Gastroesophageal sphincter (tissue), 4 donors: Measurements from ENCODE around the gene GPR143. TPM values are rescaled to one million over a fixed set of nuclear protein-coding genes. Genes with fewer than 3 reads are reported as not detected.

ENCODE experiments used
- ATAC-seq: fragments of 150-250 bp; one replicate; pipeline ENCODE4 v1.9.1; 2016; ENCODE audit warnings: mild to moderate bottlenecking, moderate library complexity
- H3K27ac ChIP-seq, 4 donors: fragments of 200-600 bp; sonication (generic) in 3 of 4; 1 replicate in 3 of 4; 2 replicates in 1 of 4; pipeline ENCODE4 v1.5.1; 2016 to 2019
- H3K27me3 ChIP-seq: fragments of 200-600 bp; sonication (generic); one replicate; pipeline ENCODE4 v1.5.1; 2019
- H3K36me3 ChIP-seq, 2 donors: fragments of 200-600 bp; sonication (generic); one replicate each; pipeline ENCODE4 v1.5.1; 2019; ENCODE audit warnings: control low read depth in 1 of 2
- H3K4me1 ChIP-seq, 3 donors: fragments of 200-600 bp; sonication (generic); 1 replicate in 2 of 3; 2 replicates in 1 of 3; pipeline ENCODE4 v1.5.1; 2016 to 2019; ENCODE audit warnings: control low read depth in 2 of 3
- H3K4me3 ChIP-seq, 2 donors: fragments of 200-600 bp; sonication (generic); one replicate each; pipeline ENCODE4 v1.5.1; 2019; ENCODE audit warnings: mild to moderate bottlenecking in 1 of 2, moderate library complexity in 1 of 2
- H3K9me3 ChIP-seq, 3 donors: fragments of 200-600 bp; sonication (generic); one replicate each; pipeline ENCODE4 v1.5.1; 2017 to 2019; ENCODE audit warnings: control low read depth in 2 of 3
- EP300 ChIP-seq: sonication (generic); formaldehyde crosslinking; IDR thresholded peaks from one replicate; pipeline ENCODE4 v1.6.1; 2017; ENCODE audit warnings: antibody characterized with exemption, mild to moderate bottlenecking
- POLR2A ChIP-seq, 2 donors: fragments of 450-650 bp; IDR thresholded peaks; one replicate each; pipeline ENCODE4 v1.6.1; 2017; ENCODE audit warnings: antibody characterized with exemption in 2 of 2, mild to moderate bottlenecking in 2 of 2, moderate library complexity in 1 of 2
- POLR2AphosphoS5 ChIP-seq: sonication (generic); formaldehyde crosslinking; IDR thresholded peaks from one replicate; pipeline ENCODE4 v1.6.1; 2017; ENCODE audit warnings: antibody characterized with exemption
- WGBS, 2 donors: methylation state at CpG; one replicate each; pipeline ENCODE4 v1.1.5; 2018; ENCODE audit warnings: low coverage in 1 of 2; 5-methylcytosine and 5-hydroxymethylcytosine counted together
- total RNA-seq, 4 donors: library from RNA; depleted of rRNA; stranded (reverse); fragments of >200 nt; gene quantifications; one replicate each; pipeline ENCODE4 v1.1.0, GENCODE V29; 2016
- TF ChIP-seq, protein P1 (sequence below), 4 experiments: fragments of 200-600 bp in 2 of 4; fragments of 450-650 bp in 2 of 4; sonication (generic) in 1 of 4; IDR thresholded peaks; one replicate each; pipeline ENCODE4 v1.5.1; 2017 to 2019; ENCODE audit warnings: antibody characterized with exemption in 4 of 4, mild to moderate bottlenecking in 2 of 4, moderate library complexity in 2 of 4

GPR143 gene
- total RNA-seq, 4 donors from 2014 or later = not detected

GRCh38 chrX:9802737-9803136 lies 37.1 kb upstream of the GPR143 start:
- Histone ChIP-seq H3K36me3 (no peaks in the 10 kb centered on the region), H3K4me3 (no peak overlapping the region), H3K9me3 (peaks cover 0 to 9% (median 0%) of the 10 kb centered on the region in 3 donors), H3K27me3 (no peaks in the 10 kb centered on the region), H3K4me1 (no peaks in the 10 kb centered on the region), H3K27ac (no peak overlapping the region)
- WGBS, 2 donors = 91% methylated on average over 4 of the region's 4 CpGs; no CpG with 5 or more reads in 1 of the 2 donors
- no peak for ATAC-seq
- TF ChIP-seq EP300 = no peak
- TF ChIP-seq, protein P1, sequence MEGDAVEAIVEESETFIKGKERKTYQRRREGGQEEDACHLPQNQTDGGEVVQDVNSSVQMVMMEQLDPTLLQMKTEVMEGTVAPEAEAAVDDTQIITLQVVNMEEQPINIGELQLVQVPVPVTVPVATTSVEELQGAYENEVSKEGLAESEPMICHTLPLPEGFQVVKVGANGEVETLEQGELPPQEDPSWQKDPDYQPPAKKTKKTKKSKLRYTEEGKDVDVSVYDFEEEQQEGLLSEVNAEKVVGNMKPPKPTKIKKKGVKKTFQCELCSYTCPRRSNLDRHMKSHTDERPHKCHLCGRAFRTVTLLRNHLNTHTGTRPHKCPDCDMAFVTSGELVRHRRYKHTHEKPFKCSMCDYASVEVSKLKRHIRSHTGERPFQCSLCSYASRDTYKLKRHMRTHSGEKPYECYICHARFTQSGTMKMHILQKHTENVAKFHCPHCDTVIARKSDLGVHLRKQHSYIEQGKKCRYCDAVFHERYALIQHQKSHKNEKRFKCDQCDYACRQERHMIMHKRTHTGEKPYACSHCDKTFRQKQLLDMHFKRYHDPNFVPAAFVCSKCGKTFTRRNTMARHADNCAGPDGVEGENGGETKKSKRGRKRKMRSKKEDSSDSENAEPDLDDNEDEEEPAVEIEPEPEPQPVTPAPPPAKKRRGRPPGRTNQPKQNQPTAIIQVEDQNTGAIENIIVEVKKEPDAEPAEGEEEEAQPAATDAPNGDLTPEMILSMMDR (IDR thresholded peaks at IDR 0.05) = no peak
- no peak for TF ChIP-seq POLR2A (IDR thresholded peaks at IDR 0.05)
- TF ChIP-seq POLR2AphosphoS5 = no peak

DNA sequence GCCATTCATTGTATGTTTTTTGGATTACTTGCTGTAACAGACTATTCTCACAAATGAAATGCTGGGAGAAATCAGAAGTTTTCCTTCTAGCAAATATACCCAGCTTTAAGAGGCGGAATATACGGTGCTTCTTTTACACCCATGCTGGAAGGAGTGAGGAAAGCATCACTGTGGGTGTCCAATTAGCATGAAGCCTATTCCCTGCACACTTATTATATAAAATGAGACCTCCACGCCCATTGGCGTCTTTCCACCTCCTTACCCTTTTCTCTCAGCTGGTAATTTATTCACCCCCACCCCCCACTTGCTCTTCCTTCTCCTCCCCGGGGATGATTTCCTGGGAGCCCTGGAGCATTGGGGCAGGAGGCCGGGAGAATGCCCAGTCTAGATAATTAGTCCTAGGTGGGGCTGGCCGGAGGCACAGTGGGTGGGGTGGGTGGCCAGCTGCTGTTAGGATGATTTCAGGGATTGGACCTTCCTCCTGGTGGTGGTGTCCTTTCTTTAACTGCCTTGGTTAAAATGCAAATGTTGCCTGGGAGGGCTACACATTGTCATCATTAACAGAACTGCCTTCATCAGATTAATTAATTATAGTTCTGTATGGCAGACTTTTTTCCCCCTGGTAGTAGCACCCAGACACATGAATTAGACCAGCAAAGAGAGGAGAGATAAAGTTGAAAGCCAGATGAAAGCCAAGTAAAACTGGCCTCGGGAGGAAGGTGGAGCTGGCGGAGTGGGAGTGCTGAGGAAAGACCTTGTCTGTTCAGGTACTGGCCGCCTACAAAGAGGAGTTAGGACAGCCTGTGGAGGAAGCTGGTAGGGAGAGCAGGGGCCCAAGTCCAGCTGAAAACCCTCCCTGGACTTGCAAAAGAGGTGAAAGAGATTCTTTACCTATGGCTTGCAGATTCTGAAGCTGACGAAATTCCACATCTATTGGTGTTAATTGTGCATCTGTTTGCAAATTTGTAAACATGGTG lies 32.0 kb upstream of the GPR143 start:
- Histone ChIP-seq H3K27ac (no peak overlapping the region), H3K36me3 (no peaks in the 10 kb centered on the region), H3K27me3 (no peaks in the 10 kb centered on the region), H3K9me3 (peaks cover 0 to 13% (median 0%) of the 10 kb centered on the region in 3 donors), H3K4me1 (no peaks in the 10 kb centered on the region), H3K4me3 (no peak overlapping the region)
- 68 to 83% methylated on average over 4 to 6 of the region's 11 CpGs for WGBS, 2 donors
- ATAC-seq = no peak
- TF ChIP-seq POLR2AphosphoS5 (no peak), POLR2A (IDR thresholded peaks at IDR 0.05) (no peak), EP300 (no peak)
- TF ChIP-seq, protein P1 (IDR thresholded peaks at IDR 0.05) = no peak

DNA sequence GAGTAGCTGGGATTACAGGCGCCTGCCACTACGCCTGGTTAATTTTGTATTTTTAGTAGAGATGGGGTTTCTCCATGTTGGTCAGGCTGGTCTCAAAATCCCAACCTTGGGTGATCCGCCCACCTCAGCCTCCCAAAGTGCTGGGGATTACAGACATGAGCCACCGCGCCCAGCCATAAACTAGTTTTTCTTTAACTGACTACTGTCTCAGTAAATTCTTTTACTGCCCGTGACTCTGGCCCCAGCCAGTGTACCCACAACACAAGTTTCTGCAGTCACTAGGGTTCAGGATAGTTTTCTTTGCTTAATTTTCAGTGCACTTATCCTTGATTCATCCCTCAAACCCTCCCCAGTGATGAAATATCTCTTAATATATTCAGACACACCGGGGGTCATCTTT lies 28.8 kb upstream of the GPR143 start:
- Histone ChIP-seq H3K36me3 (no peaks in the 10 kb centered on the region), H3K4me3 (no peak overlapping the region), H3K27me3 (no peaks in the 10 kb centered on the region), H3K9me3 (peaks cover 0 to 5% (median 0%) of the 10 kb centered on the region in 3 donors), H3K27ac (no peak overlapping the region), H3K4me1 (no peaks in the 10 kb centered on the region)
- no peak for ATAC-seq
- WGBS, 2 donors = 85 to 96% methylated on average over 2 to 4 of the region's 7 CpGs
- no peak for TF ChIP-seq POLR2AphosphoS5
- TF ChIP-seq EP300 = no peak
- TF ChIP-seq POLR2A (IDR thresholded peaks at IDR 0.05) = no peak
- TF ChIP-seq, protein P1 (IDR thresholded peaks at IDR 0.05) = no peak

DNA sequence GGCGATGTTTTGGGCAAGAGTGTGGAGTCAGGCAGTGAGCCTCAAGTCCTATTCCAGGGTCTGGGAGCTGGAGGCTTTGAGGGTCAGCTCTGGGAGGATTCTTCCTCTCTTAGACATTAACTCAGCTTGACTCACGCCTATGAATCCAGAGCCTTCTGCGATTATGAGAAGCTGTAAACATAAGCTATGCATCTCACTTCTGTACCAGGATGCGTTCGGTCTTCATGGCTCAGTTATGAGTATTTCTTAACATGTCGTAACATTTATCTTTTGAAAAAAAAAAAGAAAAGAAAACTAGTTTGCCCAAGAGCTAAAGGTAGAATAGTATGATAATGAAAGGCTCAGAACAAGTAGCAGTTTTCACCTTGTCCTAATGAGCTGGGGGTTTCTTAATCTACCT lies 25.2 kb upstream of the GPR143 start:
- Histone ChIP-seq H3K36me3 (no peaks in the 10 kb centered on the region), H3K4me3 (no peak overlapping the region), H3K9me3 (peaks cover 0 to 5% (median 0%) of the 10 kb centered on the region in 3 donors), H3K4me1 (peaks cover 0 to 9% (median 0%) of the 10 kb centered on the region in 3 donors), H3K27me3 (peaks cover 19% of the 10 kb centered on the region), H3K27ac (no peak overlapping the region)
- ATAC-seq = no peak
- WGBS, 2 donors = 80 to 94% methylated on average over 3 of the region's 6 CpGs
- TF ChIP-seq EP300 = no peak
- TF ChIP-seq, protein P1 (IDR thresholded peaks at IDR 0.05) = no peak

GRCh38 chrX:9789555-9789954 lies 23.9 kb upstream of the GPR143 start:
- Histone ChIP-seq H3K27ac (no peak overlapping the region), H3K36me3 (no peaks in the 10 kb centered on the region)
- WGBS, 2 donors = 60% methylated on average over 3 of the region's 5 CpGs; no CpG with 5 or more reads in 1 of the 2 donors

More at GRCh38 chrX:9789555-9789954, 23.9 kb upstream of the GPR143 start:
- TF ChIP-seq POLR2A (IDR thresholded peaks at IDR 0.05) (no peak), EP300 (no peak), POLR2AphosphoS5 (no peak)
- TF ChIP-seq, protein P1 (IDR thresholded peaks at IDR 0.05) = no peak
- ATAC-seq = no peak
- peaks cover 0 to 14% (median 0%) of the 10 kb centered on the region in 3 donors for H3K4me1 ChIP-seq
- H3K4me3 ChIP-seq = no peak overlapping the region
- H3K9me3 ChIP-seq = no peaks in the 10 kb centered on the region
- peaks cover 25% of the 10 kb centered on the region for H3K27me3 ChIP-seq
